Right atrium auricular region (tissue), 2 donors: Measurements from ENCODE around the gene EML5. TPM values are rescaled to one million over a fixed set of nuclear protein-coding genes. Genes with fewer than 3 reads are reported as not detected.

ENCODE experiments used
- DNase-seq: peaks from one replicate; pipeline ENCODE4 v3.0.0-alpha.2; 2019; ENCODE audit warnings: low spot score
- H3K27ac ChIP-seq, 2 donors: fragments of 200-600 bp; sonication (generic); 1 replicate in 1 of 2; 2 replicates in 1 of 2; pipeline ENCODE4 v1.5.1; 2016 to 2019
- H3K27me3 ChIP-seq, 2 donors: fragments of 200-600 bp; sonication (generic); one replicate each; pipeline versions ENCODE4 v1.5.1 to v1.6.0; 2017 to 2019
- H3K36me3 ChIP-seq: fragments of 200-600 bp; sonication (generic); one replicate; pipeline ENCODE4 v1.5.1; 2016
- H3K4me1 ChIP-seq, 2 donors: fragments of 200-600 bp; sonication (generic); one replicate each; pipeline versions ENCODE4 v1.5.1 to v1.6.0; 2017 to 2019
- H3K4me3 ChIP-seq, 2 donors: fragments of 200-600 bp; sonication (generic); 1 replicate in 1 of 2; 2 replicates in 1 of 2; pipeline ENCODE4 v1.5.1; 2017 to 2019; ENCODE audit warnings: mild to moderate bottlenecking in 1 of 2, moderate library complexity in 1 of 2
- H3K9me3 ChIP-seq, 2 donors: fragments of 200-600 bp; sonication (generic); one replicate each; pipeline ENCODE4 v1.5.1; 2019
- CTCF ChIP-seq, 2 donors: fragments of 200-600 bp; sonication (generic); IDR thresholded peaks; one replicate each; pipeline ENCODE4 v1.5.1; 2019; ENCODE audit warnings: antibody characterized with exemption in 2 of 2
- total RNA-seq, 2 donors: library from RNA; depleted of rRNA; stranded (reverse); fragments of >200 nt; gene quantifications; one replicate each; pipeline ENCODE4 v1.1.0, GENCODE V29; 2016

Gene EML5
- total RNA-seq, 2 donors from 2014 or later = 0.11 to 0.75 TPM

GRCh38 chr14:88825503-88825902 is 32.8 kb upstream of the EML5 start:
- no peak for DNase-seq
- Histone ChIP-seq H3K27ac (no peak overlapping the region), H3K4me1 (peaks cover 0 to 9% of the 10 kb centered on the region in 2 donors), H3K36me3 (no peaks in the 10 kb centered on the region), H3K27me3 (no peaks in the 10 kb centered on the region), H3K9me3 (no peaks in the 10 kb centered on the region), H3K4me3 (peak overlapping the region in 1 of 2 donors; percentile 75)
- TF ChIP-seq CTCF (IDR thresholded peaks at IDR 0.05) = no peak

- TF ChIP-seq CTCF (IDR thresholded peaks at IDR 0.05) = no peak
- no peak for DNase-seq
These were observed 32.3 kb upstream of the EML5 start for GRCh38 chr14:88825078-88825458.

GRCh38 chr14:88824314-88825077 is 31.7 kb upstream of the EML5 start, which contains the start of gene TTC8:
Gene TTC8 (plus strand): TSS chr14:88824651. CDS start chr14:88824708, 57 bp downstream.
- H3K4me1 ChIP-seq = peaks cover 0 to 9% of the 10 kb centered on the region in 2 donors
- DNase-seq = peak; percentile 82
- peak in 1 of 2 donors; percentile 6 for TF ChIP-seq CTCF (IDR thresholded peaks at IDR 0.05)
- peak within 1 kb of the TSS; percentile 56 to 75 for H3K4me3 ChIP-seq
- H3K36me3 ChIP-seq = no peaks in the 10 kb centered on the region
- H3K27me3 ChIP-seq = no peaks in the 10 kb centered on the region
- peak within 1 kb of the TSS; percentile 78 to 83 for H3K27ac ChIP-seq
- H3K9me3 ChIP-seq = no peaks in the 10 kb centered on the region

More at GRCh38 chr14:88825078-88825458, 32.3 kb upstream of the EML5 start:
- Histone ChIP-seq H3K36me3 (no peaks in the 10 kb centered on the region), H3K9me3 (no peaks in the 10 kb centered on the region), H3K27ac (peak overlapping the region; percentile 78 to 83), H3K4me3 (peak overlapping the region; percentile 56 to 75), H3K27me3 (no peaks in the 10 kb centered on the region), H3K4me1 (peaks cover 0 to 9% of the 10 kb centered on the region in 2 donors)

- H3K9me3 ChIP-seq = no peaks in the 10 kb centered on the region
- no peak for TF ChIP-seq CTCF (IDR thresholded peaks at IDR 0.05)
- H3K27me3 ChIP-seq = no peaks in the 10 kb centered on the region
- H3K4me3 ChIP-seq = peak overlapping the region; percentile 56 to 75
- H3K27ac ChIP-seq = peak overlapping the region; percentile 78 to 83
- H3K36me3 ChIP-seq = no peaks in the 10 kb centered on the region
- peaks cover 0 to 9% of the 10 kb centered on the region in 2 donors for H3K4me1 ChIP-seq
- DNase-seq = no peak
These were observed 31.2 kb upstream of the EML5 start for GRCh38 chr14:88823968-88824313.

GRCh38 chr14:88821888-88822287 is 29.1 kb upstream of the EML5 start:
- Histone ChIP-seq H3K27me3 (no peaks in the 10 kb centered on the region), H3K9me3 (no peaks in the 10 kb centered on the region), H3K36me3 (no peaks in the 10 kb centered on the region), H3K4me1 (peaks cover 0 to 9% of the 10 kb centered on the region in 2 donors), H3K4me3 (no peak overlapping the region), H3K27ac (no peak overlapping the region)
- TF ChIP-seq CTCF (IDR thresholded peaks at IDR 0.05) = no peak
- no peak for DNase-seq
